Subcutaneous abdominal adipose tissue (tissue), 5 donors: ENCODE measurements around the gene POLDIP3.
A peak's percentile ranks its signal among the peaks of the same experiment; 100 is the strongest.
"Not testable (repeated sequence)": the region's sequence is repeated elsewhere in the genome, so short reads cannot be mapped to it uniquely, and the experiment has no call there.

Experiments used
- H3K27ac ChIP-seq: one replicate; pipeline ENCODE4 v1.7.0; 2013; ENCODE audit warnings: low read depth, mild to moderate bottlenecking, inconsistent platforms, low read length, moderate library complexity
- H3K27me3 ChIP-seq, 5 donors: one replicate each; pipeline ENCODE4 v1.7.0; 2013; ENCODE audit warnings: low read length in 5 of 5, inconsistent platforms in 1 of 5; ENCODE audit not compliant: control insufficient read depth in 5 of 5, insufficient read depth in 4 of 5
- H3K36me3 ChIP-seq, 5 donors: one replicate each; pipeline ENCODE4 v1.7.0; 2013; ENCODE audit warnings: low read length in 5 of 5; ENCODE audit not compliant: control insufficient read depth in 5 of 5, insufficient read depth in 5 of 5
- H3K4me1 ChIP-seq, 5 donors: one replicate each; pipeline ENCODE4 v1.7.0; 2013; ENCODE audit warnings: low read length in 5 of 5, mild to moderate bottlenecking in 3 of 5, moderate library complexity in 1 of 5; ENCODE audit not compliant: control insufficient read depth in 5 of 5, insufficient read depth in 5 of 5
- H3K4me3 ChIP-seq, 5 donors: one replicate each; pipeline ENCODE4 v1.7.0; 2013; ENCODE audit warnings: low read length in 5 of 5, low read depth in 1 of 5
- H3K9ac ChIP-seq, 5 donors: one replicate each; pipeline ENCODE4 v1.7.0; 2013; ENCODE audit warnings: low read length in 5 of 5, mild to moderate bottlenecking in 4 of 5, moderate library complexity in 3 of 5
- H3K9me3 ChIP-seq, 5 donors: one replicate each; pipeline ENCODE4 v1.7.0; 2013; ENCODE audit warnings: low read length in 5 of 5; ENCODE audit not compliant: control insufficient read depth in 5 of 5
- donor health status: healthy.
- donor health status: healthy.
- donor health status: healthy.
- donor health status: healthy.
- donor health status: healthy.

POLDIP3 gene

GRCh38 chr22:42610186-42610585 lies 4.5 kb downstream of the POLDIP3 start:
- H3K27me3 ChIP-seq: no peaks in the 10 kb centered on the region
- H3K27ac ChIP-seq: no peak overlapping the region
- H3K36me3 ChIP-seq: peaks cover 0 to 17% (median 11%) of the 10 kb centered on the region in 5 donors
- peaks cover 7 to 49% (median 43%) of the 10 kb centered on the region in 5 donors for H3K4me1 ChIP-seq
- no peak overlapping the region for H3K4me3 ChIP-seq
- peak overlapping the region in 2 of 5 donors; percentile 46 for H3K9ac ChIP-seq
- no peaks in the 10 kb centered on the region for H3K9me3 ChIP-seq

GRCh38 chr22:42608823-42609361 lies 5.8 kb downstream of the POLDIP3 start:
- H3K27ac ChIP-seq: no peak overlapping the region
- peaks cover 7 to 54% (median 48%) of the 10 kb centered on the region in 5 donors for H3K4me1 ChIP-seq
- H3K27me3 ChIP-seq: no peaks in the 10 kb centered on the region
- H3K4me3 ChIP-seq: no peak overlapping the region
- H3K36me3 ChIP-seq: peaks cover 0 to 23% (median 12%) of the 10 kb centered on the region in 5 donors
- peak overlapping the region in 1 of 5 donors; percentile 49 for H3K9ac ChIP-seq
- H3K9me3 ChIP-seq: no peaks in the 10 kb centered on the region

- no peak overlapping the region for H3K4me3 ChIP-seq
- H3K4me1 ChIP-seq: peaks cover 7 to 48% (median 42%) of the 10 kb centered on the region in 5 donors
- H3K27me3 ChIP-seq: no peaks in the 10 kb centered on the region
- H3K9me3 ChIP-seq: no peaks in the 10 kb centered on the region
- peaks cover 0 to 27% (median 13%) of the 10 kb centered on the region in 5 donors for H3K36me3 ChIP-seq
- peak overlapping the region in 1 of 5 donors; percentile 49 for H3K9ac ChIP-seq
- no peak overlapping the region for H3K27ac ChIP-seq
These were observed 6.4 kb downstream of the POLDIP3 start for GRCh38 chr22:42608136-42608822.

GRCh38 chr22:42607641-42608040 lies 7.0 kb downstream of the POLDIP3 start:
- H3K9ac ChIP-seq, H3K27ac ChIP-seq, H3K27me3 ChIP-seq, H3K9me3 ChIP-seq, H3K4me3 ChIP-seq: not testable (repeated sequence)
- peaks cover 2 to 41% (median 36%) of the 10 kb centered on the region in 5 donors for H3K4me1 ChIP-seq
- peaks cover 0 to 34% (median 19%) of the 10 kb centered on the region in 5 donors for H3K36me3 ChIP-seq

GRCh38 chr22:42604403-42604802 lies 10.3 kb downstream of the POLDIP3 start:
- no peaks in the 10 kb centered on the region for H3K9me3 ChIP-seq
- H3K9ac ChIP-seq: peak overlapping the region in 2 of 5 donors; percentile 11 to 54
- peaks cover 3 to 55% (median 40%) of the 10 kb centered on the region in 5 donors for H3K36me3 ChIP-seq
- no peak overlapping the region for H3K4me3 ChIP-seq
- peaks cover 2 to 21% (median 17%) of the 10 kb centered on the region in 5 donors for H3K4me1 ChIP-seq
- no peak overlapping the region for H3K27ac ChIP-seq
- no peaks in the 10 kb centered on the region for H3K27me3 ChIP-seq

- Histone ChIP-seq H3K4me3 (no peak overlapping the region), H3K9ac (no peak overlapping the region), H3K27me3 (no peaks in the 10 kb centered on the region), H3K27ac (no peak overlapping the region), H3K9me3 (no peaks in the 10 kb centered on the region), H3K36me3 (peaks cover 3 to 60% (median 45%) of the 10 kb centered on the region in 5 donors), H3K4me1 (peaks cover 0 to 12% (median 9%) of the 10 kb centered on the region in 5 donors)
These were observed 11.3 kb downstream of the POLDIP3 start for GRCh38 chr22:42603427-42603826.

GRCh38 chr22:42602470-42602869 lies 12.2 kb downstream of the POLDIP3 start:
- no peak overlapping the region for H3K9ac ChIP-seq
- H3K4me3 ChIP-seq: no peak overlapping the region
- no peaks in the 10 kb centered on the region for H3K27me3 ChIP-seq
- peaks cover 0 to 11% (median 9%) of the 10 kb centered on the region in 5 donors for H3K4me1 ChIP-seq
- H3K27ac ChIP-seq: no peak overlapping the region
- peaks cover 3 to 65% (median 46%) of the 10 kb centered on the region in 5 donors for H3K36me3 ChIP-seq
- H3K9me3 ChIP-seq: no peaks in the 10 kb centered on the region

- H3K9ac ChIP-seq: no peak overlapping the region
These were observed 12.7 kb downstream of the POLDIP3 start for GRCh38 chr22:42601879-42602465.

GRCh38 chr22:42596863-42597530 lies 17.7 kb downstream of the POLDIP3 start:
- H3K27me3 ChIP-seq: no peaks in the 10 kb centered on the region

More at GRCh38 chr22:42601879-42602465, 12.7 kb downstream of the POLDIP3 start:
- Histone ChIP-seq H3K4me3 (no peak overlapping the region), H3K27me3 (no peaks in the 10 kb centered on the region), H3K36me3 (peaks cover 3 to 70% (median 51%) of the 10 kb centered on the region in 5 donors), H3K27ac (no peak overlapping the region), H3K9me3 (no peaks in the 10 kb centered on the region), H3K4me1 (peaks cover 0 to 12% (median 11%) of the 10 kb centered on the region in 5 donors)

More at GRCh38 chr22:42596863-42597530, 17.7 kb downstream of the POLDIP3 start:
- Histone ChIP-seq H3K4me1 (peaks cover 0 to 16% (median 13%) of the 10 kb centered on the region in 5 donors), H3K4me3 (no peak overlapping the region), H3K27ac (no peak overlapping the region), H3K9ac (no peak overlapping the region), H3K9me3 (no peaks in the 10 kb centered on the region), H3K36me3 (peaks cover 6 to 91% (median 74%) of the 10 kb centered on the region in 5 donors)
